Measurements from ENCODE around the gene SOX1.

The SOX1 gene

DNA sequence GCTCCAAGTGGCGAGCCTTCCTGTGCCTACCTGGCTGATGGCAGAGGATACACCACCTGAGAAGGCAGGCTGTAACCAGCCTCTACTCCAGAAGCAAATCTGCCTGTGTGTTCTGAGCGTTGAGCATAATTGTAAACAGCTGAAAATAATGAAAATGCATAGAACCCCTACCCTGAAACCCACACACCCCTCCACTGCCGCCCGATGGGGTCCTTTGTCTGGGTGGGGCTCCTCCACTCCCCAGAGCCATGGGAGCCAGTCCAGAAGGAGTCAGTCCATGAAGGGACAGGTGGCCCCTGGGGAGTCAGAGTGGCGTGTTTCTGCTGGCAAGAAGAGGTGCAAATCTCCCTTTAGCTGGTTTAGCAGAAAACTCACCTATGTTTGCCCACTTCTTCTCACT lies 8.0 kb upstream of the SOX1 start:
- no peak for DNase-seq (ENCODE audit: low spot score)

DNA sequence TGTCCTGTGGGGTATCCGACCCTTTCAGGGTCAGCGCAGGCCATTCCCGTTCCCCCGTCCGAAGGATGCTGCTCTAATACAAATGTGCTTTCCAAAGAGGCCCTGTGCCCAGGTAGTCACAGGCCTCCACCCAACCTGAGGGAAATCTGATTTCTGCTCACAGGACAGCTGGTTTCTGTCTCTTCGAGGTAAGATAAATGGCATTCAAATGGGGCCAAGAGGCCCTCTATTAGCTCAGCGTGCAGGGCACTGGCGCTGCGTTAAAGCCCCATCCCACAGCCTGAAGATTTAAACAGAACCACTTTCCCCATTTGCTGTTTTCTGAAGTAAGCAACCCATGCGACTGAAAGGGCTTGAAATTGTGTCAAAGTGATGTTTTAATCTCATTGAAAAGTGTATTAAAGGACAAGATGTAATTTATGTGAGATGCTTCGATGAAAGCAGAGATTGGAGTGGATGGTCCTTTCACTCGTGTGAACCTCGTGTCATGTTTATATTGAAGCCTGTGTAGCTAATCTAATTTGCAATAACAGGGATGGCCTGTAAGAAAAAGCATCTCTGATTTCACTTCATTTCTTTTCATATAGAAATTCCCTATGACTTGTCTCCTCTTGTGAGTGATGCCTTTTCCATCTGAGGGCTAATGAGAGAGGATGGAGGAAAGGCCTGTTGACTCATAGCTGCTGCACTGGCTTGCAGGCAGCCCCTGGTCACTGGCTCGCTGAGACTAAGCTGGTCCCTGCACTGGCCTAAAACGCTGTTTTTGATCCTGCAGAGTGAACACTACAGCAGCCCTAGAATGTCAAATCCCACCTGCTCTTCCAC lies 7.3 kb upstream of the SOX1 start:
- no peak for DNase-seq (ENCODE audit: low spot score)

DNA sequence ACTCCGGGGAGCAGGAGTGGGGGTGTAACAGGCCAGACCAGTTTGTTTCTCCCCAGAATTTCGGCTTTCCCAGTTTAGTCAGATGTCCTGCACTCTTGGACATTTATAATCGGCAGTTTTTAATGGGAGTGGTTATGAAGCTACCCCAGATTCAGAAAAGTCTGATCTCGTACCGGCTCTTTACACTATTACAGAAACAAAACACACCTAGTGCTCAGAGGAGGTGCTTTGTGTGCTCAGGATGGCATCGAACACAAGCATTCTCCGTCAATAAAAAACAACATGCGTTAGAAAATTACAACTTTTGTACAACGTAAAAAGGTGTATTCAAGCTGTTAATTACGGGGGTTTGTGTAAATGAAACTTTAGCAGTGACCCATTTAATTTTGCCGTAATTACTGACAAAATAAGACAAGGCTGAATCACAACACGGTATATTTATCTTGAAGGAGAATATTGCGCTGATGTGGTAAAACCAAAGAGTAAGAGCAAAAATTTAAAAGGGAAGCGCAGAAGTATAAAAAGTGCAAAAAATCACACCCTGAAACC lies 6.6 kb upstream of the SOX1 start:
- no peak for DNase-seq (ENCODE audit: low spot score)

GRCh38 chr13:112060899-112061366 lies 6.0 kb upstream of the SOX1 start:
- no peak for DNase-seq (ENCODE audit: low spot score)

GRCh38 chr13:112061367-112062061 lies 5.4 kb upstream of the SOX1 start:
- no peak for DNase-seq (ENCODE audit: low spot score)

GRCh38 chr13:112062072-112062567 lies 4.8 kb upstream of the SOX1 start:
- DNase-seq (ENCODE audit: low spot score), result no peak

DNA sequence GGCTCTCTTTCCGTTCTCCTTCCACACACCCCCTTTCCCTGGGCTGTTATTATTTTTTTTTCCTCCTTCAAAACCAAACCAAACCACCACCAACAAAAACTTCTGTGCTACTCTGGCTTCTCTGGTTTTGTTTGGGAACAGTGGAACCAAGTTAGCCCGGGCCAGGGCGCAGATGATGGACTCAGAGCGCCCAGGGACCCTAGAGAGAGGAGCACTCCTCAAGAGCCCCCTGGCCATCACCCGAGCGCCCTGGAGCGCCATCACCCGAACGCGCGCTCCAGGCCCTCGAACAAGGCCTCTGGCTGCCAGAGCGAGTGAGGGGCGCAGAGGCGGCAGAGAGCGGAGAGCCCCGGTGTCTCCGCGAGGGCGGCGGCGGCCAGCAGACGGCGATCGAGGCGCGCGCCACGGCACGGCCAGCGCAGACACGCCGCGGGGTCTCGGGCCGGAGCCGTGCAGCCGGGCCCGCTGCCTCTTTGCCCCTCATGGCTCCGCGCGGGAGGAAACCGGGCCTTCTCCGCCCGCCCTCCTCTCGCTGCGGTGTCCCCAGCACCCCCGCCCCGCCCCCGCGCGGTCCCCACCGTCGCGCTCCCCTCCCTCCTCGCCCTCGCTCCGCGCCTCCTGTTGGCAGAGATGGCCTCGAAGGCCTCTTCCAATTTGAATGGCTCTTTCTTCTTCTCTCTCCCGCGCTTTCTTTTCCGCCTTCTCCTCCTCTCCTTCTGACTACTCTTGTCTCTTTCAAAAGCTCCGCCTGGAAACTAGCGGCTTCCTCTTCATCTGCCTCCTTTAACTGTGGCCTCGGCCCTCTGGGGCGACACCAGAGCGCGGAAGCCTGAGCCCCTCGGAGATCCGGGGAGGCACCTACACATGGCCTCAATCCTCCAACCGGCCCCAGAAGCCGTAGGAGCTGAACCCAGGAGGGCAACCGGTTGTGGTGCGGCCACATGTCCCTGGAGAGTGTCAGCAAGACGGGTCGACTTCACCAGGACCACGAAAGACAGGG lies 4.1 kb upstream of the SOX1 start:
- no peak for DNase-seq (ENCODE audit: low spot score)

DNA sequence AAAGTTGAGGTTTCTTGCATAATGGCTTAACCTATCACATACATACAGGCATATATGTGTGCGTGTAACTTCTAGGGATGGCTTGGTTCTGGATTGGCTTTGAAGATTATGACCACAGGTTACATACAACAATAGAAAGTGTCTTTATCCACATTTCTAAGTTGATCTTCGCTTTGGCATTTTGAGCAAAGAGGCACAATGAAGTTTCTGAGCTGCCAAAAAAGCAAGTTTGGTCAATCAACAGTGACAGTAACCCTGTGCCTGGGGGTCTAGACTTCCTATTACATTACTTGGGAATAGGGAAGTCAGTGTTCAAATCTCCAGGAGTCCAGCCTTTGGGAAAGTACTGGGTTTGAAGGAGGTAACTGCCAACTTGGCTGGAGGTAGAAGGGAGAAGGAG lies 3.1 kb upstream of the SOX1 start:
- no peak for DNase-seq (ENCODE audit: low spot score)

DNA sequence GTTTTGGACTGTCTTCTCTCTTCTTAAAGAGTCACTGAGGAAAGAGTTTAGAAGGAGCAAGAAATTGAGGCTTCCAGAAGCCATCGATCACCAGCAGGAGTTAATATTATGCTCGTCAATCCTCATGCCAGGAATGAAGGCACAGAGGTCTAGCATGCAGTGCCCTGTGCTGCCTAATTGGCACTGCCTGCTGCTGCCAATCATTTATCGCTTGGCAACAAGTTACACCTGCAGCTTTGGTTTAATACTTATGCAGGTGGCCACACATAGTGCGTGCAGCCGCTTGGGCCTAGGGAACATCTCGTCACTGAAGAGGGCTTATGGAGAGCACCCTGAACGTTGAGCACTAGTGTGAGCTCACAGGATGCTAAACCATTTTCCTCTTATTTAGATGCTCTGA lies 2.7 kb upstream of the SOX1 start:
- no peak for DNase-seq (ENCODE audit: low spot score)

GRCh38 chr13:112065521-112065866 lies 1.5 kb upstream of the SOX1 start:
- no peak for DNase-seq (ENCODE audit: low spot score)

DNA sequence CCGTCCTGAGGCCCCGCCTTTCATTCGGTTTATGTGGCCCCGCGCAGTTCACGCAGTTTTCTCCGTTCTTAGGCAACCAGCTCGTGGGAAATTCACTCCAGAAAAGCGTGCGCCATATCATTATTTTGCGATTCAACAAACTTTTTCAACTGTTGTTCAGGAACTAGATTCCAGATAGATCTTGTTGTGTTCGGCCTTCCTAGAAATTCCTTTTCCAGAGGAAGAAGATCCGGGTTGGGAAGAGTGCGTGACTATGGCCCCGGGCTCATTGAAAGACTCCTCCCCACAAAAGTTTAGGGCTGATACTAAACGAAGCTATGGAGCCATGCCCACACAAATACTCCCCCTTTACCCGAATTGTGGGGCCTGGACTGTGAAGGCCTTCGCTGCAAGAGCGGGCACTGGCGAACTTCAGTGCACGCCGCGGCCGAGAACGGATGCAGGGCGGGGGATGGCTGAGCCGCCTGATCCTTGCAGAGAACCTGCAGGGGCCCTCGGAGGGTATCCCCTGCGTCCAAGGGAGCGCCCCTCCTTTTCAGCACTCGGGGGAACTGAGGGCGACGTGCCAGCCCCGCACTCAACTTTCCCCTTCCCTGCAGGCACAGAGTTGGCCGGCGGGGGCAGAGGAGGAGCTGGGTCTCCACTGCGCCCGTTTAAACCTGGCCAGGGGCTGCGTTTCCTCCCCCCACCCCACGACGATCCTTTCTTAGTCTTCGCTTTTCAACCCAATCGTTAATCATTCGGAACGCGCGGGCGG lies 904 bp upstream of the SOX1 start:
- no peak for DNase-seq (ENCODE audit: low spot score)

GRCh38 chr13:112066624-112067004 lies 335 bp upstream of the SOX1 start:
- DNase-seq (ENCODE audit: low spot score), result peak; percentile 72

- DNase-seq (ENCODE audit: low spot score), result no peak
Observed at GRCh38 chr13:112067871-112068539, 1.1 kb downstream of the SOX1 start.

GRCh38 chr13:112068540-112069060 lies 1.7 kb downstream of the SOX1 start:
- DNase-seq (ENCODE audit: low spot score), result no peak

- DNase-seq (ENCODE audit: low spot score), result no peak
Observed at GRCh38 chr13:112069061-112069844, 2.3 kb downstream of the SOX1 start.

GRCh38 chr13:112069845-112070251 lies 2.9 kb downstream of the SOX1 start:
- no peak for DNase-seq (ENCODE audit: low spot score)

DNA sequence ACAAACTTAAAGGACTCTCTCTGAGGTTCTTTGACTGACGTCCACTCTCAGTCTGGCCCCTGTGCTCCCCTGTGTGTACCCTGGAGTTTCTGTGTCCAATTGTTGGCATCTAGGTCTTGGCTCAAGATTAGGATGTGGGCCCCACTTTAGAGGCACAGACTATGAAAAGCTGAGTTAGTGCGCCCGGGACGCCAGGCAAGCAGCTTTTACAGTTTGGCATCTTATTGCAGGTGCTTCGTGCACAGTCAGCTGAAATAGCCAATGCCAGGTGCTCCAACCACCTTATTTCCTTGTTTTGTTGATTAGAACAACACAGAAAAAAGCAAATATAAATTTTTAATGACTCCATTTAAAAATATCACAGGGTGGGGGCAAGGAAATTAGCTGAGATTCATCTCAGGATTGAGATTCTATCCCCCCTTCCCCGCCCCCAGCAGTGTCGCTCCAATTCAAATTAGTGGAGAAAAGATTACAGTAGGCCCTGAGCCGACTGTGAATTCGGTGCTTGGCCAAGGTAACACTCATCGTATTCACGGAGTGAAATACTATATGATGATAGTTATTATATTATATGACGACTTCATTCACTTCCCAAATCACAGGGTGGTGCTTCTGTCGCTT lies 4.3 kb downstream of the SOX1 start:
- no peak for DNase-seq (ENCODE audit: low spot score)

DNA sequence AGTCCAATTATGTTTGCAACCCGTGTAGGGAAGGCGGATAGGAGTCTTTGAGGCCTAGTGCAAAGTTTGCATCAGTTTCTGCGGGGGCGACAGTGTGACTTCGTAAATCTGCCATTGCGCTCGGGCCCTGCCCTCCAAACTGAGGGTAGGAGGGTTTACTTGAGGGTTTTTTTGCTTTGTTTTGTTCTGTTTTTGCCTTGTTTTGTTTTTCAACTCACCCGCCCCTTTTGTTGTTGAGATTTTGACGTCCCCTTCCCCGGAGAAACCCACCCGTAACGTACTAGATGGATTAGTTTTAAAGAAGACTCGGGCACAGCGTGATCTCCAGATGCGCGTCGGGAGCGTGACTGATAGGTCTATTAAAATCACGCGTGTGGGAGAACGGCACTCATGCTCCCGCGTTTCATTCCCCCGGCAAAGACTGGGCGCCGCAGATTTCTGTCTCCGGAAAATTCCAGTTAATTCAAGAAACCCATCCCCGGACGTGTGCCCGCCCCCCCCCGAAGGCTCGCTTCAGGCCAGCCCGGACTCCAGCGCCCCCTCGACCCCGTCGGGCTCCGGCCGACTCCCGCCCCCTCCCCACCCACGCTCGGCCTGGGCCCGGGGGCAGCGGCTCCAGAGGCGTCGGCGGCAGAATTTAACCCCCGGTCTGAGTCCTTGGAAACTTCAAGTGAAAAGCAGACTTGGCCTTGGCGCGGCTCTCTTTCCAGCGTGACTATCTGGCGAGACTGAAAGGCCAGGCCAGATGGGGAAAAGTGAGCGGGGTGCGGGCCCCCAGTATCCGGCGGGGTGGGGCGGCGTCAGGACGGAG lies 5.0 kb downstream of the SOX1 start:
- no peak for DNase-seq (ENCODE audit: low spot score)
